OCI-LY7 (cell line): ENCODE results near the gene IGSF23. TPM values are rescaled to one million over a fixed set of nuclear protein-coding genes. Genes with fewer than 3 reads are reported as not detected.

Experiments used
- BruUV-seq: library from RNA; stranded (reverse); fragments of 400-500 nt; replicated peaks from 2 replicates; lab custom pipeline; 2021; lab: Mats Ljungman, UMichigan
- CTCF ChIA-PET: fragments of 300-600 bp; sonication (Branson Sonifier 250); formaldehyde crosslinking; loops from one replicate; lab custom pipeline; 2022; ENCODE audit warnings: antibody characterized with exemption; ENCODE audit not compliant: unreplicated experiment; lab: Charles Lee
- POLR2A ChIA-PET: fragments of 300-600 bp; sonication (Branson Sonifier 250); formaldehyde crosslinking; loops from one replicate; lab custom pipeline; 2022; ENCODE audit warnings: antibody characterized with exemption; lab: Charles Lee
- DNase-seq: peaks from one replicate; pipeline ENCODE4 v3.0.0-alpha.2; 2015; ENCODE audit warnings: low spot score
- H2AFZ ChIP-seq: fragments of 200-600 bp; sonication (generic), shearing (Covaris generic); 2 replicates; pipeline ENCODE4 v1.6.1; 2014; ENCODE audit warnings: mild to moderate bottlenecking, antibody characterized with exemption, low read length, moderate library complexity
- H3K27ac ChIP-seq: fragments of 200-600 bp; sonication (generic); 2 replicates; pipeline ENCODE4 v1.5.1; 2014; ENCODE audit warnings: mixed run types, low read depth, mild to moderate bottlenecking, moderate library complexity, low read length, inconsistent platforms; ENCODE audit not compliant: poor library complexity, severe bottlenecking
- H3K36me3 ChIP-seq: fragments of 200-600 bp; sonication (generic); 2 replicates; pipeline ENCODE4 v1.6.1; 2014; ENCODE audit warnings: mild to moderate bottlenecking, antibody characterized with exemption, low read length, moderate library complexity, mixed read lengths; ENCODE audit not compliant: insufficient read depth
- H3K4me1 ChIP-seq: fragments of 200-600 bp; sonication (generic); 2 replicates; pipeline ENCODE4 v1.5.1; 2014; ENCODE audit warnings: mild to moderate bottlenecking, low read length; ENCODE audit not compliant: insufficient read depth, poor library complexity, severe bottlenecking
- H3K4me2 ChIP-seq: fragments of 200-600 bp; sonication (generic); 2 replicates; pipeline ENCODE4 v1.6.1; 2014; ENCODE audit warnings: mild to moderate bottlenecking, low read length
- H3K4me3 ChIP-seq: fragments of 200-600 bp; sonication (generic); 2 replicates; pipeline ENCODE4 v1.5.1; 2014; ENCODE audit warnings: mild to moderate bottlenecking, low read depth, low read length; ENCODE audit not compliant: poor library complexity, severe bottlenecking
- H3K79me2 ChIP-seq: fragments of 200-600 bp; sonication (generic); 2 replicates; pipeline ENCODE4 v1.6.1; 2016; ENCODE audit warnings: low read depth, mild to moderate bottlenecking, low read length, moderate library complexity, mixed read lengths; ENCODE audit not compliant: insufficient read depth
- H3K9me2 ChIP-seq: fragments of 200-600 bp; sonication (generic); 2 replicates; pipeline ENCODE4 v1.6.1; 2016; ENCODE audit warnings: mild to moderate bottlenecking, low read length, mixed read lengths; ENCODE audit not compliant: insufficient read depth
- H3K9me3 ChIP-seq: fragments of 200-600 bp; sonication (generic); 2 replicates; pipeline ENCODE4 v1.6.1; 2014; ENCODE audit warnings: mild to moderate bottlenecking, mixed run types, low read length, mixed read lengths
- H4K20me1 ChIP-seq: fragments of 200-600 bp; sonication (generic); 2 replicates; pipeline ENCODE4 v1.6.1; 2014; ENCODE audit warnings: mild to moderate bottlenecking, antibody characterized with exemption, low read length, moderate library complexity, mixed read lengths; ENCODE audit not compliant: insufficient read depth
- CTCF ChIP-seq: fragments of 200-600 bp; sonication (generic); conservative IDR thresholded peaks from 2 replicates; pipeline ENCODE4 v1.5.1; 2014; ENCODE audit warnings: mild to moderate bottlenecking, antibody characterized with exemption, low read length, moderate library complexity, mixed read lengths
- EZH2phosphoT487 ChIP-seq: fragments of 200-600 bp; sonication (generic); IDR thresholded peaks from 2 replicates; pipeline ENCODE4 v1.6.1; 2018; ENCODE audit warnings: low read depth, borderline replicate concordance, mild to moderate bottlenecking, mixed run types, antibody characterized with exemption, low read length, moderate library complexity, mixed read lengths
- intact Hi-C: fragments of 100-400 bp; cut with micrococcal nuclease; formaldehyde crosslinking; loops from one replicate; pipeline ENCODE4 v1.10.0; 2022; ENCODE audit not compliant: unreplicated experiment
- total RNA-seq, 2 experiments: library from RNA; depleted of rRNA in 1 of 2; stranded (reverse); fragments of >200 nt in 1 of 2; shearing (Covaris generic) in 1 of 2; gene quantifications; 2 replicates each; pipeline ENCODE4 v1.2.3, GENCODE V29; 2014 to 2022

IGSF23 gene
- total RNA-seq, 2 experiments from 2014 or later: not detected

- Histone ChIP-seq H3K36me3 (no peaks in the 10 kb centered on the region), H3K4me2 (no peak overlapping the region), H3K9me3 (no peaks in the 10 kb centered on the region), H4K20me1 (no peaks in the 10 kb centered on the region), H3K4me1 (no peaks in the 10 kb centered on the region), H3K79me2 (no peaks in the 10 kb centered on the region), H3K9me2 (no peaks in the 10 kb centered on the region), H3K27ac (no peak overlapping the region), H3K4me3 (no peak overlapping the region), H2AFZ (no peak overlapping the region)
- BruUV-seq: no TSS peak
- DNase-seq: no peak
- ChIA-PET POLR2A (no interaction called here), CTCF (no interaction called here)
- intact Hi-C loops: no loop called here
- TF ChIP-seq CTCF (no peak), EZH2phosphoT487 (no peak)
Measured at GRCh38 chr19:44580366-44580895, 32.9 kb upstream of the IGSF23 start.

- no peak overlapping the region for H3K4me2 ChIP-seq
- CTCF ChIA-PET: no interaction called here
- no peaks in the 10 kb centered on the region for H3K36me3 ChIP-seq
- BruUV-seq: no TSS peak
- no peak overlapping the region for H3K4me3 ChIP-seq
- no peaks in the 10 kb centered on the region for H3K9me2 ChIP-seq
- POLR2A ChIA-PET: interaction anchor here (0.7 kb wide), 1 partner anchor 1317 kb away, joined by 3 read pairs; no protein-coding TSS in a partner anchor
- no peaks in the 10 kb centered on the region for H3K9me3 ChIP-seq
- no peaks in the 10 kb centered on the region for H3K4me1 ChIP-seq
- no peak for DNase-seq
- H3K79me2 ChIP-seq: no peaks in the 10 kb centered on the region
- intact Hi-C loops: no loop called here
- H2AFZ ChIP-seq: no peak overlapping the region
- H4K20me1 ChIP-seq: no peaks in the 10 kb centered on the region
- H3K27ac ChIP-seq: no peak overlapping the region
- no peak for TF ChIP-seq EZH2phosphoT487
- TF ChIP-seq CTCF: no peak
Measured at GRCh38 chr19:44581288-44581687, 32.1 kb upstream of the IGSF23 start.

- Histone ChIP-seq H3K4me3 (no peak overlapping the region), H3K4me2 (no peak overlapping the region), H3K27ac (no peak overlapping the region), H4K20me1 (no peaks in the 10 kb centered on the region), H2AFZ (no peak overlapping the region), H3K79me2 (no peaks in the 10 kb centered on the region), H3K4me1 (no peaks in the 10 kb centered on the region), H3K36me3 (no peaks in the 10 kb centered on the region), H3K9me3 (no peaks in the 10 kb centered on the region), H3K9me2 (no peaks in the 10 kb centered on the region)
- ChIA-PET POLR2A (no interaction called here), CTCF (no interaction called here)
- TF ChIP-seq CTCF: peak; percentile 73
- TF ChIP-seq EZH2phosphoT487: no peak
- peak; percentile 6 for DNase-seq
- no TSS peak for BruUV-seq
- intact Hi-C loops: no loop called here
Measured at GRCh38 chr19:44582581-44583265, 30.6 kb upstream of the IGSF23 start.
